ENCODE measurements around the gene NQO2. TPM values are rescaled to one million over a fixed set of nuclear protein-coding genes. Genes with fewer than 3 reads are reported as not detected.

The NQO2 gene
- total RNA-seq, 1 experiment from 2014 or later = 82.9 TPM

GRCh38 chr6:2989332-2990247, 10.1 kb upstream of the NQO2 start (continued):
- TF ChIP-seq CTCF (IDR thresholded peaks at IDR 0.05 in 2 of 3, conservative IDR thresholded peaks at IDR 0.05 in 1 of 3; ENCODE audit: borderline replicate concordance in 1 of 3, insufficient read depth in 1 of 3, low read depth in 2 of 3, low read length in 2 of 3) (no peak; a peak in 1 of 6 replicates), YY1 (IDR thresholded peaks at IDR 0.05; ENCODE audit: extremely low read depth, insufficient replicate concordance, low read depth, low read length) (peak; percentile 97), CBX3 (IDR thresholded peaks at IDR 0.05; ENCODE audit: low read depth) (no peak), ZBTB33 (IDR thresholded peaks at IDR 0.05; ENCODE audit: extremely low read depth, insufficient replicate concordance, low read length) (no peak), CEBPB (IDR thresholded peaks at IDR 0.05; ENCODE audit: low read depth) (no peak), SP1 (IDR thresholded peaks at IDR 0.05; ENCODE audit: low read depth) (no peak), EGR1 (IDR thresholded peaks at IDR 0.05; ENCODE audit: low read depth) (no peak), ZNF274 (IDR thresholded peaks at IDR 0.05; ENCODE audit: low read depth, low read length) (no peak), POLR2A (IDR thresholded peaks at IDR 0.05; ENCODE audit: borderline replicate concordance, extremely low read depth, insufficient read depth, insufficient read length) (peak; percentile 39), ELF1 (IDR thresholded peaks at IDR 0.05; ENCODE audit: borderline replicate concordance, low read depth) (no peak), EZH2 (IDR thresholded peaks at IDR 0.05) (no peak), TCF7L2 (IDR thresholded peaks at IDR 0.05; ENCODE audit: borderline replicate concordance, extremely low read depth, insufficient read depth, insufficient read length) (no peak), MAX (IDR thresholded peaks at IDR 0.05) (no peak), POLR2AphosphoS5 (IDR thresholded peaks at IDR 0.05; ENCODE audit: low read depth, low read length) (peak; percentile 83), RAD21 (IDR thresholded peaks at IDR 0.05; ENCODE audit: low read depth) (no peak)
